Left ventricle myocardium inferior (tissue), 1 donor: ENCODE measurements around the gene RRP8. TPM values are rescaled to one million over a fixed set of nuclear protein-coding genes. Genes with fewer than 3 reads are reported as not detected.

Experiments used
- DNase-seq: peaks from one replicate; pipeline ENCODE4 v3.0.0-alpha.2; 2020
- H3K27ac ChIP-seq: fragments of 200-600 bp; replicated peaks from 2 replicates; pipeline ENCODE4 v1.8.0; 2021
- H3K27me3 ChIP-seq: fragments of 200-600 bp; 2 replicates; pipeline ENCODE4 v1.8.0; 2021; ENCODE audit warnings: low read depth
- H3K36me3 ChIP-seq: fragments of 200-600 bp; 2 replicates; pipeline ENCODE4 v1.8.0; 2021
- H3K4me1 ChIP-seq: fragments of 200-600 bp; 2 replicates; pipeline ENCODE4 v1.8.0; 2021
- H3K4me3 ChIP-seq: fragments of 200-600 bp; 2 replicates; pipeline ENCODE4 v1.8.0; 2021; ENCODE audit warnings: mild to moderate bottlenecking, moderate library complexity
- H3K9me3 ChIP-seq: fragments of 200-600 bp; replicated peaks from 2 replicates; pipeline ENCODE4 v1.8.0; 2021
- intact Hi-C: fragments of 100-400 bp; cut with micrococcal nuclease; formaldehyde crosslinking; loops from one replicate; pipeline ENCODE4 v1.11.0; 2022
- total RNA-seq: library from RNA; stranded (reverse); fragmentation: NEBNext Ultra II Directional; extraction: Animal tissue kit (Norgen Biotek cat#: 25700); gene quantifications from one replicate; pipeline ENCODE4 v1.2.1, GENCODE V29; 2021
- TF ChIP-seq, protein P1 (sequence below): fragments of 200-600 bp; IDR thresholded peaks from 2 replicates; pipeline ENCODE4 v1.8.0; 2021; ENCODE audit warnings: antibody characterized with exemption, mild to moderate bottlenecking, borderline replicate concordance
- donor health status: DM: no; HTN: yes; CAD: no; lungs with severe emphysema.

Gene RRP8
- total RNA-seq, 1 donor from 2014 or later: 19.2 TPM

DNA sequence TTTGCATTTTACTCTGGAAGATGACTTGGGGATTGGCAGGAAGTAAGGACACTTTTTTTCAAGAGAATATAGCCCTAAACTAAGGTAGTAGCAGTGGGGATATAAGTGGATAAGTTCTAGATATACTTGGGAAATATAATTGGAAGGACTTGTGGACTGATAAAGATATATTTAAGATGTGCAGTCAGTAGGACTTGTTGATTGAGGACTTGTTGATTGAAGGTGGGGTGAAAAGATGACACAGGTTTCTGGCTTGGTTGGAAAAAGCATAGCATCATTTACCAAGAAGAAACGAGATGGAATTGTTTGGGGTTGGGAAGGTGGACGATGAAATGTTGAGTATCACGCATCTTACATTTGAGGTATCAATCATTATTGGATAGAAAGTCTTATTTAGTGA is 10.1 kb upstream of the RRP8 start:
- DNase-seq: no peak
- intact Hi-C loops: no loop called here
- Histone ChIP-seq H3K27me3 (no peaks in the 10 kb centered on the region), H3K9me3 (no peaks in the 10 kb centered on the region), H3K36me3 (peaks cover 50% of the 10 kb centered on the region), H3K27ac (peak overlapping the region; percentile 99), H3K4me1 (peaks cover 60% of the 10 kb centered on the region), H3K4me3 (no peak overlapping the region)
- TF ChIP-seq, protein P1, sequence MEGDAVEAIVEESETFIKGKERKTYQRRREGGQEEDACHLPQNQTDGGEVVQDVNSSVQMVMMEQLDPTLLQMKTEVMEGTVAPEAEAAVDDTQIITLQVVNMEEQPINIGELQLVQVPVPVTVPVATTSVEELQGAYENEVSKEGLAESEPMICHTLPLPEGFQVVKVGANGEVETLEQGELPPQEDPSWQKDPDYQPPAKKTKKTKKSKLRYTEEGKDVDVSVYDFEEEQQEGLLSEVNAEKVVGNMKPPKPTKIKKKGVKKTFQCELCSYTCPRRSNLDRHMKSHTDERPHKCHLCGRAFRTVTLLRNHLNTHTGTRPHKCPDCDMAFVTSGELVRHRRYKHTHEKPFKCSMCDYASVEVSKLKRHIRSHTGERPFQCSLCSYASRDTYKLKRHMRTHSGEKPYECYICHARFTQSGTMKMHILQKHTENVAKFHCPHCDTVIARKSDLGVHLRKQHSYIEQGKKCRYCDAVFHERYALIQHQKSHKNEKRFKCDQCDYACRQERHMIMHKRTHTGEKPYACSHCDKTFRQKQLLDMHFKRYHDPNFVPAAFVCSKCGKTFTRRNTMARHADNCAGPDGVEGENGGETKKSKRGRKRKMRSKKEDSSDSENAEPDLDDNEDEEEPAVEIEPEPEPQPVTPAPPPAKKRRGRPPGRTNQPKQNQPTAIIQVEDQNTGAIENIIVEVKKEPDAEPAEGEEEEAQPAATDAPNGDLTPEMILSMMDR: no peak

DNA sequence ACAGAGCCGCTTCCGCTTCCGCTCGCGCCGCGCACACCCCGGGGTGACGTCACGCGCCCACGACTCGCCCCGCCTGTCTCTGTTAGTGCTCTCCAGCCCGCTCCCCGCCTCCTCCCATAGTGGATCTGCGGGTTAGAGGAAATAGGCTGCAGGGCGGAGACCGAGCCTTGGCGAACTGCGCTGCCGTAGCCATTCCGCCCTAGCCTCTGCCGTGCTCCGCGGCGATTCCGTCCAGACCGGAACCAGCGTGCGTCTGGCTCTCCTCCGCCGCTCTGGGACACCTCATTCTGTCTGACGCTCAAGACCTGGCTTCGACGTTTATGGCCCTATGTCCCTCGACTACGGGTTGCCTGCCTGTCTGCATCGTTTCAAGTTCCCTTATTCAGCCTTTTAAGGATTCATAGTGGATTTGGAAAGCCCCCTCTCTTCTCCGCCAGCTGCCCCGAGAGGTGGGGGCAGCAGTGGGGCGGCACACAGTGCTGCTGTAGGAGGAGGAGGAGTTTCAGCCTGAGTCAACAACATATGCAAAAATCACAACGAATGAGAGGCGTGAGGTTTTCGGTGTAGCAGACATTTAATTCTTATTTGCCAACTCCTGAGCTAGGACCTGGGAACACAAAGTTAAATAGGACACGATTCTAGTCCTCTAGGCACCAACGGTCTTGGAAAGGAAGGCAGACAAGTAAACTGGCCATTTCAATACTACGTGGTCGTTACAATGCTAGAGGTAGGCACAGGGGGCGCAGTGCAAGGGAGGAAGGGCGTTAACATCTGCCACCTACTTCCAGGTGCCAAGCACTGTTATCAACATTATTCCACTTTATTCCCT is 9.0 kb upstream of the RRP8 start, which contains the start of gene TAF10:
Gene TAF10, minus strand, starts transcription at position 4 of the 829 bp plus-strand sequence. CDS start 27 bp downstream, outside the sequence.
- peak within 1 kb of the TSS; percentile 99 for H3K27ac ChIP-seq
- intact Hi-C loops: no loop called here
- H3K9me3 ChIP-seq: no peaks in the 10 kb centered on the region
- TF ChIP-seq, protein P1: peak; percentile 52
- peaks cover 60% of the 10 kb centered on the region for H3K4me1 ChIP-seq
- H3K4me3 ChIP-seq: peak within 1 kb of the TSS; percentile 83
- peak; percentile 99 for DNase-seq
- no peaks in the 10 kb centered on the region for H3K27me3 ChIP-seq
- H3K36me3 ChIP-seq: peaks cover 60% of the 10 kb centered on the region

DNA sequence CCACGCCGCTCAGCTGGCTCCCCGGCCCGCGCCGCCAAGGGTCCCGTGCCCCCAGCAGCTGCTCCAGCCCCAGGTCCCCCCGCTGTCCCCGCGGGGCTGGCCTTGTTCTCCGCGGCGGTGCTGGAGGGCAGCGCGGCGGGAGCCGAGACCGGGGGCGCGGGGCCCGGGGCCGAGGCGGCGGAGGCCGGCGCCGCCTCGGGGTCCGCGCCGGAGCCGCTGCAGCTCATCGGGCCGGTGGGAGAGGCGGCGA is 8.5 kb upstream of the RRP8 start:
- no peak for DNase-seq
- no peaks in the 10 kb centered on the region for H3K27me3 ChIP-seq
- peak overlapping the region; percentile 83 for H3K4me3 ChIP-seq
- no peaks in the 10 kb centered on the region for H3K9me3 ChIP-seq
- peaks cover 60% of the 10 kb centered on the region for H3K36me3 ChIP-seq
- peaks cover 62% of the 10 kb centered on the region for H3K4me1 ChIP-seq
- peak overlapping the region; percentile 99 for H3K27ac ChIP-seq
- TF ChIP-seq, protein P1: no peak
- intact Hi-C loops: no loop called here

DNA sequence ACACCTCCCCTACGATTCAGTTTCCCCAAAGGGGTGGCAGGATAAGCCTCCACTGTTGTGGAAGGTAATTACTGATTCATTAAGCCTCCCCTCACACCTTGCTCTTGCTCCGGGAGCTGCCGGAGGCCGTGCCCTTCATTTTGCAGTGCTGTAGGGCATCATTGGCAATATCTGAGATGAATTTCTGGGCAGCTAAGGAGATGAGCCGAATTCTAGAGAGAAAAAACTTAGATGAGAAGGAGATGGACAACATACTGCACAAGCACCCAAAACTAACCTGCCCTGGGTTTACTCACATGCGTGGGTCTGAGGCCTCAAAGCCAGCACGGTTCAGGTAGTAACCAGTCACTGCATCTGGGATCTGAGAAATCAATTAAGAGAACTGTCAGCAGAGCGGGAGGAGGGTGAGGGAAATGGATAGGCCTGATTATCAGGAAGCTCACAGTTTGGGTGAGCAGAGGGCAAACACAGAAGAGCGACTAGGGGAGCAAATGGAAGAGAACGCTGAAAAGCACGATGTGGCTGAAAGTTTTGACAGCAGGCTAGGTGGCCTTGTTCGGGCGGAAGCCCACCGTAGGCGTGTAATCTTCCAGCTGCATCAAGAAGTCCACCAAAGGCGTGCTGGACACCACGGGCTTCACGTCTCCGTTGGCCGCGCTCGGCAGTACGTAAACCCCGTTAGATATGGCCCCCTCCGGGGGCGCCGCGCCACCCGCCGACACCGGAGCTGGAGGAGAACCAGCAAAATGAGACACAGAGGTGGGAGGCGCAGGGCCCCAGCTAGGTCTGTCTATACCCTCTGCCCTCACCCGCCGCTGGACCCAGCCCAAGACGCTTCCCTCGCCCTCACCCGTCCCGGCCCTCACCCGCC is 7.9 kb upstream of the RRP8 start:
- Histone ChIP-seq H3K9me3 (no peaks in the 10 kb centered on the region), H3K27me3 (no peaks in the 10 kb centered on the region), H3K4me1 (peaks cover 68% of the 10 kb centered on the region), H3K36me3 (peaks cover 56% of the 10 kb centered on the region), H3K27ac (peak overlapping the region; percentile 99), H3K4me3 (peak overlapping the region; percentile 83)
- TF ChIP-seq, protein P1: no peak
- intact Hi-C loops: no loop called here
- peak; percentile 48 for DNase-seq

DNA sequence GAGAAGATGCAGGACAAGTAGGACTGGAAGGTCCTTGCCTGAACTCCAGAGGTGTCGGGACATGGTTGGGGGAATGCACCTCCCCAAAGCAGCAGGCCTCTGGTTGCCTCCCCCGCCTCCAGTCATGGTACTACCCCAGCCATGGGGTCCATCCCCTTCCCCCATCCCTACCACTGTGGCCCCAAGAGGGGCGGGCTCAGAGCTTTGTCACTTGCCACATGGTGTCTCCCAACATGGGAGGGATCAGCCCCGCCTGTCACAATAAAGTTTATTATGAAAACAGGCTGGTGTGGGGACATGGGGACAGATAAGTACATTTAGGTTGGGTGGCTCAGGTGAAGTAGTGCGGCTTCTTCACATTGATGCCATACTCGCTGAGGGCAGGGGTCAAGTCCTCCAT is 7.2 kb upstream of the RRP8 start:
- no peak for DNase-seq
- intact Hi-C loops: no loop called here
- peaks cover 49% of the 10 kb centered on the region for H3K36me3 ChIP-seq
- peak overlapping the region; percentile 99 for H3K27ac ChIP-seq
- TF ChIP-seq, protein P1: no peak
- H3K9me3 ChIP-seq: no peaks in the 10 kb centered on the region
- no peaks in the 10 kb centered on the region for H3K27me3 ChIP-seq
- H3K4me3 ChIP-seq: peak overlapping the region; percentile 83
- H3K4me1 ChIP-seq: peaks cover 75% of the 10 kb centered on the region
